Omental fat pad (tissue), 4 donors: ENCODE measurements around the gene PPP1R11. TPM values are rescaled to one million over a fixed set of nuclear protein-coding genes. Genes with fewer than 3 reads are reported as not detected.
"Not testable (repeated sequence)": the region's sequence is repeated elsewhere in the genome, so short reads cannot be mapped to it uniquely, and the experiment has no call there.

Experiments used
- ATAC-seq: fragments of 150-250 bp; one replicate; pipeline ENCODE4 v1.9.1; 2016; ENCODE audit warnings: mild to moderate bottlenecking, moderate library complexity; ENCODE audit not compliant: low FRiP score
- DNase-seq: peaks from one replicate; pipeline ENCODE4 v3.0.0-alpha.2; 2019; ENCODE audit warnings: low spot score
- CTCF ChIP-seq, 3 donors: fragments of 450-650 bp; IDR thresholded peaks; one replicate each; pipeline ENCODE4 v1.5.1; 2016 to 2017; ENCODE audit warnings: antibody characterized with exemption in 3 of 3, mild to moderate bottlenecking in 3 of 3, moderate library complexity in 2 of 3
- total RNA-seq, 4 donors: library from RNA; depleted of rRNA; stranded (reverse); fragments of >200 nt; gene quantifications; one replicate each; pipeline ENCODE4 v1.1.0, GENCODE V29; 2016

The PPP1R11 gene
- total RNA-seq, 4 donors from 2014 or later = 27.9 to 38.4 (median 30.7) TPM

- DNase-seq = no peak
- no peak for TF ChIP-seq CTCF (IDR thresholded peaks at IDR 0.05)
These were observed 35.6 kb upstream of the PPP1R11 start for GRCh38 chr6:30031381-30031780.

GRCh38 chr6:30033440-30033839 is 33.6 kb upstream of the PPP1R11 start:
- peak; percentile 54 for ATAC-seq
- not testable (repeated sequence) for DNase-seq

More at GRCh38 chr6:30031381-30031780, 35.6 kb upstream of the PPP1R11 start:
- ATAC-seq = no peak

GRCh38 chr6:30035784-30036183 is 31.2 kb upstream of the PPP1R11 start:
- TF ChIP-seq CTCF (IDR thresholded peaks at IDR 0.05) = no peak
- ATAC-seq = no peak
- DNase-seq = no peak

- no peak for DNase-seq
- TF ChIP-seq CTCF (IDR thresholded peaks at IDR 0.05) = no peak
- ATAC-seq = no peak
These were observed 29.7 kb upstream of the PPP1R11 start for GRCh38 chr6:30037182-30037788.

- DNase-seq (no peak), ATAC-seq (no peak)
- no peak for TF ChIP-seq CTCF (IDR thresholded peaks at IDR 0.05)
These were observed 25.8 kb upstream of the PPP1R11 start for GRCh38 chr6:30041221-30041620.

GRCh38 chr6:30041821-30042220 is 25.2 kb upstream of the PPP1R11 start:
- no peak for TF ChIP-seq CTCF (IDR thresholded peaks at IDR 0.05)
- ATAC-seq = no peak
- DNase-seq = no peak

- ATAC-seq = no peak
- no peak for TF ChIP-seq CTCF (IDR thresholded peaks at IDR 0.05)
- no peak for DNase-seq
These were observed 24.5 kb upstream of the PPP1R11 start for GRCh38 chr6:30042476-30042875.
